ENCODE data around the gene LAMC3. TPM values are rescaled to one million over a fixed set of nuclear protein-coding genes. Genes with fewer than 3 reads are reported as not detected.

The LAMC3 gene
- total RNA-seq, 1 experiment from 2014 or later: 4.6 TPM

- Histone ChIP-seq H3K4me2 (ENCODE audit: low read length) (no peak overlapping the region), H2AFZ (ENCODE audit: low read length) (no peak overlapping the region), H3K79me2 (ENCODE audit: low read length) (no peaks in the 10 kb centered on the region), H3K27me3 (ENCODE audit: low read length) (no peaks in the 10 kb centered on the region), H3K4me1 (ENCODE audit: insufficient read depth, low read length) (no peaks in the 10 kb centered on the region), H3K9me3 (ENCODE audit: low read length) (no peaks in the 10 kb centered on the region), H3K36me3 (ENCODE audit: low read depth, low read length) (no peaks in the 10 kb centered on the region), H3K4me3 (ENCODE audit: low read length) (no peak overlapping the region), H3K9me2 (replicated peaks; ENCODE audit: low read length) (no peaks in the 10 kb centered on the region), H3F3A (ENCODE audit: low read length, unreplicated experiment) (no peaks in the 10 kb centered on the region), H3K27ac (ENCODE audit: low read length) (no peak overlapping the region), H4K20me1 (ENCODE audit: low read length) (no peaks in the 10 kb centered on the region), H3K9ac (ENCODE audit: low read length) (no peak overlapping the region)
- CTCF ChIA-PET: no interaction called here
- BruUV-seq (replicated peaks): no TSS peak
- ATAC-seq: no peak
- DNase-seq: no peak
- TF ChIP-seq EZH2phosphoT487 (IDR thresholded peaks at IDR 0.05; ENCODE audit: borderline replicate concordance, low read length) (no peak), EZH2 (IDR thresholded peaks at IDR 0.05; ENCODE audit: low read length, unreplicated experiment) (no peak), CTCF (conservative IDR thresholded peaks at IDR 0.05; ENCODE audit: low read depth, low read length) (no peak)
- intact Hi-C loops (cut with micrococcal nuclease): no loop called here
- POLR2A ChIA-PET (ENCODE audit: unreplicated experiment): no interaction called here
Observed at GRCh38 chr9:130971294-130971849, 37.6 kb upstream of the LAMC3 start.

GRCh38 chr9:130972277-130972956, 36.6 kb upstream of the LAMC3 start:
- no TSS peak for BruUV-seq (replicated peaks)
- POLR2A ChIA-PET (ENCODE audit: unreplicated experiment): no interaction called here
- Histone ChIP-seq H3K4me3 (ENCODE audit: low read length) (no peak overlapping the region), H3K79me2 (ENCODE audit: low read length) (no peaks in the 10 kb centered on the region), H3K27me3 (ENCODE audit: low read length) (no peaks in the 10 kb centered on the region), H3K9me3 (ENCODE audit: low read length) (no peaks in the 10 kb centered on the region), H4K20me1 (ENCODE audit: low read length) (no peaks in the 10 kb centered on the region), H3K9me2 (replicated peaks; ENCODE audit: low read length) (no peaks in the 10 kb centered on the region), H3F3A (ENCODE audit: low read length, unreplicated experiment) (no peaks in the 10 kb centered on the region), H2AFZ (ENCODE audit: low read length) (no peak overlapping the region), H3K36me3 (ENCODE audit: low read depth, low read length) (no peaks in the 10 kb centered on the region), H3K27ac (ENCODE audit: low read length) (no peak overlapping the region), H3K4me2 (ENCODE audit: low read length) (no peak overlapping the region), H3K9ac (ENCODE audit: low read length) (no peak overlapping the region), H3K4me1 (ENCODE audit: insufficient read depth, low read length) (no peaks in the 10 kb centered on the region)
- intact Hi-C loops (cut with micrococcal nuclease): no loop called here
- TF ChIP-seq CTCF (conservative IDR thresholded peaks at IDR 0.05; ENCODE audit: low read depth, low read length) (no peak), EZH2 (IDR thresholded peaks at IDR 0.05; ENCODE audit: low read length, unreplicated experiment) (no peak), EZH2phosphoT487 (IDR thresholded peaks at IDR 0.05; ENCODE audit: borderline replicate concordance, low read length) (no peak)
- DNase-seq: no peak
- ATAC-seq: no peak
- CTCF ChIA-PET: no interaction called here

GRCh38 chr9:130972957-130973685, 35.9 kb upstream of the LAMC3 start:
- ChIA-PET POLR2A (ENCODE audit: unreplicated experiment) (no interaction called here), CTCF (no interaction called here)
- Histone ChIP-seq H3F3A (ENCODE audit: low read length, unreplicated experiment) (no peaks in the 10 kb centered on the region), H3K4me3 (ENCODE audit: low read length) (no peak overlapping the region), H3K9me2 (replicated peaks; ENCODE audit: low read length) (no peaks in the 10 kb centered on the region), H3K9ac (ENCODE audit: low read length) (no peak overlapping the region), H3K27me3 (ENCODE audit: low read length) (no peaks in the 10 kb centered on the region), H2AFZ (ENCODE audit: low read length) (no peak overlapping the region), H3K9me3 (ENCODE audit: low read length) (no peaks in the 10 kb centered on the region), H3K4me1 (ENCODE audit: insufficient read depth, low read length) (no peaks in the 10 kb centered on the region), H3K36me3 (ENCODE audit: low read depth, low read length) (no peaks in the 10 kb centered on the region), H4K20me1 (ENCODE audit: low read length) (no peaks in the 10 kb centered on the region), H3K79me2 (ENCODE audit: low read length) (no peaks in the 10 kb centered on the region), H3K27ac (ENCODE audit: low read length) (no peak overlapping the region), H3K4me2 (ENCODE audit: low read length) (no peak overlapping the region)
- TF ChIP-seq CTCF (conservative IDR thresholded peaks at IDR 0.05; ENCODE audit: low read depth, low read length) (no peak), EZH2 (IDR thresholded peaks at IDR 0.05; ENCODE audit: low read length, unreplicated experiment) (no peak), EZH2phosphoT487 (IDR thresholded peaks at IDR 0.05; ENCODE audit: borderline replicate concordance, low read length) (no peak)
- no peak for ATAC-seq
- BruUV-seq (replicated peaks): no TSS peak
- intact Hi-C loops (cut with micrococcal nuclease): no loop called here
- no peak for DNase-seq
